ENCODE measurements around the gene SSB. TPM values are rescaled to one million over a fixed set of nuclear protein-coding genes. Genes with fewer than 3 reads are reported as not detected.

Gene SSB
- total and polyA plus RNA-seq, 8 donors, result 14.1 to 59.6 (median 26.1) TPM

DNA sequence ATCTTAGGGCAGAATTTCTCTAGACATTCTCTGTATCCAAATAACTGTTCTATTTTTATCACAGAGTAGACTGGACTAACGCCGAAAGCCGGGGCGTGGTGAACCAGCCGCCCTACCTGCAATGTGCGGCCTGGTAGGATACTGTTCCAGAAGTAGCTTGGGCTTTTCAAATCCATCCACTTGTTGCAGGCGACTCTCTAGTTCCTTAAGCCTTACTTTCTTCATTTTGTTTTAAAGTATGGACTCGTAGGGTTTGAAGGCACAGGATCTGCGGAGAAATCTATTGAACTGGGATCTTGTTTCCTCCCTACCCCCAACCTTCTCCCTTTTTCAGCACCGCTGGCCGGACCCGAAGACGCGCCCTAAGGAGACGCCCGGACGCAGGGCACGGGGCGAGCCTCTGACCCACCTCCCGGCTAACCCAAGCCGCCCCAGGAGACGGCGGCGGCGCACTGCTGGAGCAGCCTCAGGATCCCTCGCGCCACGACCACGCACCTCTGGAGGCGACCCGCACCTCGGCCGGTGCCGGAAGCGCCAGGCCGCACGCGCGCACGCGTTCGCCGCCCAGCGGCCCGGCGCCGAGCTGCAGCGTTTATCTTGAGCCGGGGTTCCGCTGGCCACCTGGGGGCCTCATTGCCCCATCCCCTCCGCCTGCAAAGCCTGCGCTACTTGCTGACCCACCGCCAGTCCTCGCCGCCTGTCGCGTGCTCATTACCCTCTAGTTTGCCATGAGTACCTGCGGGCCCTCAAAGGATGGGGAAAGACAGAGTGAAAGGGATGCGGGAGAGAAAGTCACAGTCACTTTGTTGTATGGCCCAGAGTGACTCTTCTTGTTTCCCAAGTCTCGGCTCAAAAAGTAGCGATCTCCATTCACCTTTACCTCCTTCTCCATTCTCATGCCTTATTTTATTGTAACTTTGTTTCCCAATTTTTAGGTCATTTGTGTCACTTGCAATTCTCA, 26.0 kb downstream of the SSB start, which contains the start of gene METTL5:
METTL5 (minus strand) TSS at position 533 of the 961 bp plus-strand sequence; CDS start at position 225, 308 bp downstream.
- H3K9me3 ChIP-seq, result no peaks in the 10 kb centered on the region
- no peaks in the 10 kb centered on the region for H3K27me3 ChIP-seq
- ATAC-seq (peak; percentile 78 to 88 (median 84)), DNase-seq (peak; percentile 69 to 93 (median 82)), FAIRE-seq (no peak)
- 1 to 2% methylated on average over 59 to 61 of the region's 61 CpGs for WGBS, 2 donors
- H3K36me3 ChIP-seq, result no peaks in the 10 kb centered on the region
- intact Hi-C loops (cut with DNase I), result loop anchor here in 1 of 3 donors (5.0 kb wide), 1 partner anchor 103 kb away; no protein-coding TSS in a partner anchor
- H3K4me1 ChIP-seq, result peaks cover 7 to 31% (median 16%) of the 10 kb centered on the region in 3 donors
- peak within 1 kb of the TSS; percentile 69 to 88 (median 71) for H3K4me3 ChIP-seq
- TF ChIP-seq, protein P1, sequence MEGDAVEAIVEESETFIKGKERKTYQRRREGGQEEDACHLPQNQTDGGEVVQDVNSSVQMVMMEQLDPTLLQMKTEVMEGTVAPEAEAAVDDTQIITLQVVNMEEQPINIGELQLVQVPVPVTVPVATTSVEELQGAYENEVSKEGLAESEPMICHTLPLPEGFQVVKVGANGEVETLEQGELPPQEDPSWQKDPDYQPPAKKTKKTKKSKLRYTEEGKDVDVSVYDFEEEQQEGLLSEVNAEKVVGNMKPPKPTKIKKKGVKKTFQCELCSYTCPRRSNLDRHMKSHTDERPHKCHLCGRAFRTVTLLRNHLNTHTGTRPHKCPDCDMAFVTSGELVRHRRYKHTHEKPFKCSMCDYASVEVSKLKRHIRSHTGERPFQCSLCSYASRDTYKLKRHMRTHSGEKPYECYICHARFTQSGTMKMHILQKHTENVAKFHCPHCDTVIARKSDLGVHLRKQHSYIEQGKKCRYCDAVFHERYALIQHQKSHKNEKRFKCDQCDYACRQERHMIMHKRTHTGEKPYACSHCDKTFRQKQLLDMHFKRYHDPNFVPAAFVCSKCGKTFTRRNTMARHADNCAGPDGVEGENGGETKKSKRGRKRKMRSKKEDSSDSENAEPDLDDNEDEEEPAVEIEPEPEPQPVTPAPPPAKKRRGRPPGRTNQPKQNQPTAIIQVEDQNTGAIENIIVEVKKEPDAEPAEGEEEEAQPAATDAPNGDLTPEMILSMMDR (IDR thresholded peaks at IDR 0.05), result peak; percentile 78 to 94 (median 88)
- peak within 1 kb of the TSS; percentile 35 to 78 (median 60) for H3K27ac ChIP-seq

- TF ChIP-seq, protein P1 (IDR thresholded peaks at IDR 0.05), result no peak
Measured at GRCh38 chr2:169827272-169828140, 28.8 kb downstream of the SSB start, which contains the start of gene UBR3. UBR3 (plus strand) TSS chr2:169827454; CDS start chr2:169827508, 54 bp downstream.

DNA sequence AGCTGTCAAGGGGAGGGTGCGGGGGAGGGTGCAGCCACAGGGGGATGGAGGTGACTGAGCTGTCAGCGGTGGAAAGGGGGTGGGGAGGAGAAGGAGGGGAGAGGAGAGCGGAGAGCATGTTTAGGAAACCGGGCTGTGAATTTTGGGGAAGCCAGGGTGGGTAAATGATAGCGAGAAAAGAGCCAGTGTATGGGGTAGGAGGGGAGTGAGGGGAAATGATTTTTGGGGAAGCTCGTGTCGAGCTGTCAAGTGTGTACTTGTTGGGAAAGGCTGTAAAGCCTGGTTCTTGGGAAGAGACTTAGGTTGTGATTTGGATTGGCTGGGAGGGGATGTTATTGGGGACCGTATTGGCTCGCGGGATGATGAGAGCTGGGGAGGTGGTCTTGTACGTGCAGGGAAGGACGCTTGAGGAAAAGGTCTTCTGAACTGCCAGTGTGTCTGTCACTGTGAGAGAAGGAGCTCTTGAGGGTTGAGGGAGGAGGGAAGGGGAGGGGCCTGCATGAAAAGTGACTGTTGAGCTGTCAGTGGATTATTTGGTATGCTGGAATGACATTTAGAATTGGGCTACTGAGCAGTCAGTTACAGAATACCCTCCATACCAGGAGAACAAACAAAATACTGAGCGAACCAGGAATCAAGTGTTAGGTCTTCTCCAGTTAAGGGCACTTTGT, 29.6 kb downstream of the SSB start:
- H3K4me3 ChIP-seq, result peak overlapping the region; percentile 68 to 89 (median 80)
- intact Hi-C loops (cut with DNase I), result no loop called here
- whole genome bisulfite sequencing, 2 donors, result 0 to 1% methylated on average over 13 of the region's 13 CpGs
- DNase-seq, result peak in 1 of 6 donors; percentile 32
- H3K27me3 ChIP-seq, result no peaks in the 10 kb centered on the region
- ATAC-seq, result peak; percentile 24 to 43 (median 33)
- no peaks in the 10 kb centered on the region for H3K36me3 ChIP-seq
- H3K27ac ChIP-seq, result peak overlapping the region; percentile 62 to 82 (median 80)
- peaks cover 6 to 19% (median 18%) of the 10 kb centered on the region in 3 donors for H3K4me1 ChIP-seq
- no peak for FAIRE-seq
- H3K9me3 ChIP-seq, result no peaks in the 10 kb centered on the region
- TF ChIP-seq, protein P1 (IDR thresholded peaks at IDR 0.05), result no peak

More at GRCh38 chr2:169827272-169828140, 28.8 kb downstream of the SSB start, which contains the start of gene UBR3:
- FAIRE-seq, result no peak
- peak; percentile 91 to 96 (median 94) for DNase-seq
- H3K36me3 ChIP-seq, result no peaks in the 10 kb centered on the region
- H3K4me3 ChIP-seq, result peak within 1 kb of the TSS; percentile 68 to 89 (median 80)
- intact Hi-C loops (cut with DNase I), result no loop called here
- no peaks in the 10 kb centered on the region for H3K27me3 ChIP-seq
- peak; percentile 85 to 93 (median 86) for ATAC-seq
- H3K9me3 ChIP-seq, result no peaks in the 10 kb centered on the region
- peak within 1 kb of the TSS; percentile 62 to 82 (median 80) for H3K27ac ChIP-seq
- 0% methylated on average over 78 to 104 of the region's 104 CpGs for WGBS, 2 donors
- H3K4me1 ChIP-seq, result peaks cover 7 to 26% (median 19%) of the 10 kb centered on the region in 3 donors

- TF ChIP-seq, protein P1 (IDR thresholded peaks at IDR 0.05), result no peak
Measured at GRCh38 chr2:169834401-169834800, 35.7 kb downstream of the SSB start.

More at GRCh38 chr2:169834401-169834800, 35.7 kb downstream of the SSB start:
- H3K4me3 ChIP-seq, result no peak overlapping the region
- H3K36me3 ChIP-seq, result no peaks in the 10 kb centered on the region
- WGBS, 2 donors, result 43 to 50% methylated on average over 1 of the region's 1 CpG
- peaks cover 0 to 13% (median 9%) of the 10 kb centered on the region in 3 donors for H3K4me1 ChIP-seq
- no peaks in the 10 kb centered on the region for H3K27me3 ChIP-seq
- no peak for FAIRE-seq
- ATAC-seq, result no peak
- no peaks in the 10 kb centered on the region for H3K9me3 ChIP-seq
- H3K27ac ChIP-seq, result no peak overlapping the region
- intact Hi-C loops (cut with DNase I), result no loop called here
- no peak for DNase-seq
